NCI-H2227 (cell line): Measurements from ENCODE around the gene RASGRF1.
"Not testable (repeated sequence)": the region's sequence is repeated elsewhere in the genome, so short reads cannot be mapped to it uniquely, and the experiment has no call there.

Experiments
- DNase-seq: peaks from one replicate; lab custom pipeline; 2025; ENCODE audit not compliant: unreplicated experiment; lab: John Stamatoyannopoulos, UW

Gene RASGRF1

DNA sequence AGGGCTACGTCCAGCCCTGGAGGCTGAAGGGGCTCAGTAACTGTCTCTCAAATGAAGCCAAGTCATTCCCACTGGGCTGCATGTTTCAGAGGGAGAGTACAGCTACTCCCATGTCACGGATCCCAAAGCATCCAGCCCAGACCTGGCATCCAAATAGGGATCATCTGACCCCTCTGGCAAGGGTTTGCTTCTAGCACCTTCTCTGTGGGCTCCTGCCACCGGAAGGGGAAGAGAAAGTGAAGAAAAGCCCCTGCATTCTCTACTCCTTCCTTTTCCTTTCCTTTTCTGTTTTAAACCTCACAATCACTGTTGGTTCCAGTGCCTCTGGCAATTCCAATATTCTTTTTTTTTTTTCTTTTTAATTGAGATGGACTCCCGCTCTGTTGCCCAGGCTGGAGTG, 81.2 kb downstream of the RASGRF1 start:
- DNase-seq: no peak

DNA sequence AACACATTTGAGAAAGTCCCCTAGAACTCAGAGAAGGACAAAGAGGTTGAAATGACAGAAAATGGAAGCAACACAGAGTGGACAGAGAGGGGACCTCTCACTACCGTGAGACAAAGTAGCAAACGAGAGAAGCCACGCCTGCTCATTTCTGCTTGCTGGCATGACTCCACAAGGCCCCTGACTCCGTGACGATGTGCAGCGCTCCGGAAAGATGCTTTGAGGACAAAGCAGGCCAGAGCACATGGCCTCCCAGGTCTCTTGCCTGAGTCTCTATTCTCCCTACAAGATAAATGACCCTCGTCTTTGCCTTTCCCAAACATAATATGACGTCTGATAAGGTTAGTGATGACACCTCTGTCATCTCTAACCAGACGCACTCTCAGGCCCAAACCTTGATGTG, 81.9 kb downstream of the RASGRF1 start:
- DNase-seq: no peak

DNA sequence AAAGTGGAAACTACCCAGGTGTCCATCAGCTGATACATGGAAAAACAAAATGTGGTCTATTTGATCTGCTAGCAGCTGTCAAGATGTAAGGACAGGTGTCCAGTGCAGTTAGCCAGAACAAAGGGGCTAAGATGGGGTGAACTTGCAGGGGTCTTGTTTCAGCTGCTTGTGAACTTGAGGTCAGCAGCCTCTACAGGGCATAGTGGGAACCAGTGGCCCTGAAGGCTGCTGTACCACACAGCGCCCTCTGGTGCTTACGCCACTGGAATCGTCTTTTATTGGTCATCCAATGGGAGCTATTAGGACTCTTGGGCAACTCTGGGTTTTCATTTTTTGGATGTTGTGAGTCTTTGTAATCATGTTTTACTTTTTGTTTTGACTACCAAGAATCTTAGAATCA, 83.5 kb downstream of the RASGRF1 start:
- no peak for DNase-seq

DNA sequence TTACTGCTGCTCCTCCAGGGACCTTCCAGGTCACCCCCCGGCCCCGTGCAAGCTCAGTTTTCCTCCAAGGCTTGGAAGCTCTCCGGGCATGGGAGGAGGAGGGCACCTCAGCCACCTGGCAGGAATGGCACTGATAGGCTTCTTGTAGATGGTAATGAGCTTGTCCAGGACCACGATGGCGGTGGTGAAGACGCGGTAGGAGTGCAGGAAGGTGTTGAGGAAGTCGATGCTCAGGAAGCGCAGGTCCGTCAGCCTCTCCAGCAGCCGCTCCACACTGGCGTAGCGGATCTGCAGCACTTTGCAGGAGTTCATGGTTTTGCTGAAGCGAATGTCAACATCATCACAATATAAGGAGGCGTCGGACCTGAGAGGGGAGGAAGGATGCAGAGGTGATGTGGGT, 84.5 kb downstream of the RASGRF1 start:
- no peak for DNase-seq

DNA sequence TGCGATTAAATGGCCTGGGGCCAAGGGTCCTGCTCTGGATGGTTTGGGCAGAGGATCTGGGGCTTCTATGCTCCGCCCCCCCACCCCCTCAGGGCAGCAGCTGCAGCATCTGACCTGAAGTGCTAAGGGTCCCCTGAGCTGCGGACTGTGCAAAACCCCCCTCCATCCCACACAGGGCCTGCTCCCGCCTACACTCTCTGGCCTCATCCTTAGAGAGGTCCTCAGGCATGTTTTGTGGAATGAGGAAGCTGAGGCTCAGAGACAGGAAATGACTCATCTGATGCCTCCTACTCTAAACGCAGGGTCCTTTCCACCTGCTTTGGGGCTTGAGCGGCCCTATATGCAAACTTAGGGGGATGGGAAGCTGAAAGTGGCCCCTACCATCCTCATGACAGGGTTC, 86.2 kb downstream of the RASGRF1 start:
- no peak for DNase-seq

DNA sequence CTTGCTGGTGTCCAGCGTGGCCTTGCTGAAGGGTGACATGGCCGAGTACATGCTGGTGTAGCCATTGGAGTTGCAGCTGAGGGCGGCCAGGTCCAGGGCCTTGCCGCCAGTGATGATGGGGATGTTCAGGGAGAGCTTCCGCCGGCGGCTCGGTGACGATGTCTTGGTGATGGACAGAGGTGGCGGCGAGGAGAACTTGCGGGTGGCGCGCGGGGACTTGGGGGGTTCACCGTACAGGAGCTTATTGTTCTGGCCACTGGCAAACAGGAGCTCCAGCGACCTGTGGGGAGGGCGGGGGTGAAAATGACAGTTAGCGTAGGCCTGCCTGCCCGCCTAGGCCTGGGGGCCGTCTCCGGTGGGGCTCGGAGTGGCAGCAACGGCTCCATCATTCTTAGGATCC, 86.7 kb downstream of the RASGRF1 start:
- DNase-seq: no peak

DNA sequence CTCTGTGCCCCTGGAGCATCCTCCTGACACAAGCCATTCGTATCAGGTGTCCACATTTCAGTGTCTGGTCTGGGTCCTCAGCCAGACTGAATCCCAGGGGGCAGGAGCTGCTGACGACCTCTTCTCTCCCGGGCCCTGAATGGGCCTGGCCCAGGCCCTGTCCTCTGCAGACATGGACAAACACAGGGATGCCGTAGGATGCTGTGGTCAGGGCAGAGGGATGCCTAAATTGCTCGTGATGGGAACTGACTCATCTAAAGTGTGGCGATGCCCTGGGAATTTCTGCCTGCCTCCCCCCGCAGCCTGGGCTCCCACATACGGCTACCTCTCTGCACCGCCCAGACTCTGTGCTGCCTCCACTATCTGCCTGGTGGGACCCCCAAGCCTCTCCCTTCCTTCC, 87.3 kb downstream of the RASGRF1 start:
- DNase-seq: no peak

DNA sequence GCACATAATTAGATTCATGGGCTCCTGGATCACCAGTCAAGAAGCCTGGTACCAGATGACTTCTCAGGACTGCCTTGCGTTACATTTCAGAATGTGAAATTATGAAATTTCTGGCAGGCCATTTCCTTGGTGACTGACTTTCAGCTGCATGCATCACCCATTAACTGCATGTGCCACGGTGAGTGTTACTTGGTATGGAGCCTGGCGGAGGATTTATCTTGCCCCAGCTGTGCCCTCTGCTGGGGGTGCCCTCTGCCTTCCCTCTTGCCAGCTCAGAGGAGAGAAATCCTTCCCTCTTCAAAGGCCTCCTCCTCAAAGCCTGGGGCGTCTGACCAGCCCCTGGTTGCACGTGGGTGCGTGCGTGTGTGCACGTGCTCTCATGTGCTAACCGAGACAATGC, 88.0 kb downstream of the RASGRF1 start:
- DNase-seq: no peak

DNA sequence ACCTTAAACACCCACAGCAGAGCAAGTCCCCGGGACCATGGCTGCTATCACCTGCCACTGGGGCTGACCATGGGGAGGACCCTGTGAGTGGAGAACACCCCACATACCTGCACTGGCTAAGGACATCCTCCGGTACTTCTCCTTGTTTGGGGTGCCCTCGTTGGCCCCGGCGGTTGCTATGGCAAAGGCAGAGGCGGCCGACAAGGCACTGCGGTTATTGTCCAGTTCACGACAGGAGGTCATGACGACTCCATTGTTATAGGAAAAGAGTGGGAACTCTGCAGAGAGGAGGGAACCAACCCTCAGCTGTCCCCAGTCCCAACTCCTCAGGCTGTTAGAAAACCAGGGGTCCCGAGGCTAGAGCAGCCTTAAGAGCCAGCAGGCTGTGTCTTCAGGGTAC, 90.9 kb downstream of the RASGRF1 start:
- no peak for DNase-seq

DNA sequence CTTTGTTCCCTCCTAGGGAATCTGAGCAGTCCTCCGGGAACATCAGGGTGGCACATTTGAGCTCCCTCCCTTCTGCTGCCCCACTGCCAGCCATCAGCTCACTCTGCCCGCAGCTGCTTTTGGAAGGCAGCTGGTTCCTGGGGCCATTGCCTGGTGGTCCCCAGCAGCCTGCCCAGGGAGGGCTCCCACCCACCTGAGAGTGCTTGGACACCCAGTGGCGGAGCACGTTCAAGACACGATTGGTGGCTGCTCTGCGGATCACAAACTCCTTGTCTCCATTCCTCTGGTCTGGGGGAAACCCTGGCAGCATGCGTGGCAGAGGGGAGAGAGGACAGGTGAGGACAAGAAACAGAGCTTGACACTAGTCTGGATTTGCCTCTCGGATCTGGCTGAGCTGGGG, 92.1 kb downstream of the RASGRF1 start:
- DNase-seq: no peak

DNA sequence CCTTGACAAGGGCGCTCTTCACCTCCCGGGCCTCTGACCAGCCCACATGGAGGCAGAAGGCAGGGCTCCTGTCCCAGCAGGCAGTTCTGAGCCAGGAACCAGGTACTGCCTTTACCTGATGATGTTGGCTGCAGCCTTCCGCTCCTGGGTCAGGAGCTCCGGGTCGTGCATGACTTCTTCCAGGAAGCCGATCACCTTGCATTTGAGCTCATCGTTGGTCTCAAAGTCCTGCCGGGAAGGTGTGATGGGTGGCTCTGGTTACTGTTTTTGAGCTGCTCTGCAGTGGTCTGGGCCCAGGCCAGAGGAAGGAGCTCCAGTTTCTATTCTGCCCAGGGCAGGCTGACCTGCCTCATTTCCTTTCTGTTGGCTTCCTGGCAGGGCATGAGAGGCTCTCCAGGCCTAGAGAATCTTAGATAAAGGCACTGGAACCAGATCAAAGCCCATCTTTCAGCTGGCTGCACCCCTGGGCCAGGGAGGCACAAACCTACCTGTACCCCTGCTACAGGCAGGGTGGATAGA, 92.5 kb downstream of the RASGRF1 start:
- no peak for DNase-seq

DNA sequence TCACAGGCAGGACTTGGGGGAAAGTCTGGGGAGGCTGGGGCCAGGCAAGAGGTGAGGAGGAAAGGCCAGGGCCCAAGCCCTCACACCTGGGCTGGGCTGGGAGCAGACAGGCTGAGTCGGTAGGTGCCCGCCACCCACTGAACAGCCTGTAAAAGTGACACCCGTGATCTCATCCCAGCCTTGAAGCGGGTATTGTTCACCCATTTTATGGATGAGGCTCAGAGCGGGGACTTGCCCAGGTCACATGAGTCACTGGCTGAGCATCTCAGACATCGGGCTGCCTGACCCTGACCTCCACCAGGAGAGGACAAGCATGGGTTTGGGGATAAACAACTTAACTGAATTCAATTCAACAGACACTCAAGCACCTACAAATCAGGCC, 93.7 kb downstream of the RASGRF1 start:
- no peak for DNase-seq

DNA sequence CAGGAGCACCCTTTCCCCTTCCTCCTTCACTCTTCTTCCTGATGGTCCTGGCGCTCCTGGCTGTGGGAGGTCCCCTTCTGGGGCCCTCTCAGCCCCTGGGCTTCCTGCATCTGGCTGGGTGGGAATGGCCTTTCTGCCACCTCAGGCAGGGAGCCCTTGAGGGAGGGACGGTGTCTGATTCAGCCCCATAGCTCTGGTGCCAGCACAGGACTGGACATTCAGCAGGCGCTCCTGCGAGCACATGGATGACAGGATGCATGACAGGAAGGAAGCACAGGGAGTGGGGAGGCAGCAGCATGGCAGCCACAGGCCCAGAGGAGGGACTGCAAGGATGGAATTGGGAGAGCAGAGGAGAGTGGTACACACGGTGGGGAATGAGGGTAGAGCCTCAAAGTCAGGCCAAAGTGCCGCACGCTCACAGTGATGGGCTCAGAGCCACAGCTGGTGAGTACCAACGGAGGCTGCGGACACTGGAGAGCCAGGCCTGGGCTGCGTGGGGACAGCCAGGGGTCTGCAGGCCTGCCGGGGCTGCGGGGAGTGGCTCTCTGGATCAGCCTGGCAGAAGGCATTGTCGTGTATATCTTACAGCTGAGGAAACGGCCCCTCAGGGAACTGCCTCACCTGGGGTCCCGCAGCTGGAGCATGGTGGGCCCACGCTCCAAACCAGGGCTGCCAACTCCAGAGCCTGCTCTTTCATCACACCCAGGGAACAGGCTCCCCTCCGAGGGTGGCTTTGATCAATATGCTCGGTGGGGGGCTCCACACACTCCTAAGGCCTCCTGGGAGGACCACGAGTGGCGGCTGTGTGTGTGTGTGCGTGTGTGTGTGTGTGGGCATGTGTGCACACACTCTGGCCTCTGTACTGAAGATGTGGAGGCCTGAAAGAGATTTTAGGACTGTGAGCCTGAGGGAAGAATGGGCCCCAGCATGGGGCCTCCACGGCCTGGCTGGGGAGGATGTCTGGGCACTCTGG, 94.4 kb downstream of the RASGRF1 start:
- DNase-seq: no peak

DNA sequence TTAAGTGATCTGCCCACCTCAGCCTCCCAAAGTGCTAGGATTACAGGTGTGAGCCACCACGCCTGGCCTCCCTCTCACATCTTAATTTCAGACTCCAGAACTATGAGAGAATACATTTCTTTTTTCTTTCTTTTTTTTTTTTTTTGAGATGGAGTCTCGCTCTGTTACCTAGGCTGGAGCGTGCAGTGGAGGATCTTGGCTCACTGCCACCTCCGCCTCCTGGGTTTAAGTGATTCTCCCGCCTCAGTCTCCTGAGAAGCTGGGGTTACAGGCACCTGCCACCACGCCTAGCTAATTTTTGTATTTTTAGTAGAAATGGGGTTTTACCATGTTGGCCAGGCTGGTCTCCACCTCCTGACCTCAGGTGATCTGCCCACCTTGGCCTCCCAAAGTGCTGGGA, 95.4 kb downstream of the RASGRF1 start:
- DNase-seq: not testable (repeated sequence)

DNA sequence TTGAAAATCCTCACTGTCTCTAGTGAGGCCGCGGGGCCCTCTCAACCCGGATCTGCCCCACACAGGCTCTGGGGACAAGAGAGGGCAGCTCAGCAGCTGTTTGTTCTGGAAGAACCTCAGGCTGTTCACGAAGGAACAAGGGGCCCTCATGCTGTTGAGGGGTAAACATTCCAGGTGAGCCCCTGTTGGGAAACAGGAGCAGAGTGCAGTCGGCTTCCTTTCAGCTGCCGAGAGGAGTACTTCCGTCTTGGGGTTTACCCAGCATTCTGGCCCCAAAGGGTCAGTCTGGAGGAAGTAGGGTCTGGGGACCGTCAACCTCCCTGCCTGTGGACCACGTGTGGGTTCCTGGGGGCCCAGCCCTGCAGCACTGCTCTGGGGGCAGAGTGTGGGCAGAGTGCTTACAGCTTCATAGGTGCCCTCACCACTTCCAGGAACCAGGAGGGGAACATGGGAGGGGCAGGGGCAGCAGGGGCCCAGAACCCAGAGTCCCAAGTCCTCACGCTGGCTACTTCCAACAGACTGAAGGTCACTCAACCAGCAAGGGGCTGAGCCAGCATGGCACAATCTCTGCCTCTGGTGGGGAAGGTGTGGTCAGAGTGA, 96.5 kb downstream of the RASGRF1 start:
- DNase-seq: no peak

DNA sequence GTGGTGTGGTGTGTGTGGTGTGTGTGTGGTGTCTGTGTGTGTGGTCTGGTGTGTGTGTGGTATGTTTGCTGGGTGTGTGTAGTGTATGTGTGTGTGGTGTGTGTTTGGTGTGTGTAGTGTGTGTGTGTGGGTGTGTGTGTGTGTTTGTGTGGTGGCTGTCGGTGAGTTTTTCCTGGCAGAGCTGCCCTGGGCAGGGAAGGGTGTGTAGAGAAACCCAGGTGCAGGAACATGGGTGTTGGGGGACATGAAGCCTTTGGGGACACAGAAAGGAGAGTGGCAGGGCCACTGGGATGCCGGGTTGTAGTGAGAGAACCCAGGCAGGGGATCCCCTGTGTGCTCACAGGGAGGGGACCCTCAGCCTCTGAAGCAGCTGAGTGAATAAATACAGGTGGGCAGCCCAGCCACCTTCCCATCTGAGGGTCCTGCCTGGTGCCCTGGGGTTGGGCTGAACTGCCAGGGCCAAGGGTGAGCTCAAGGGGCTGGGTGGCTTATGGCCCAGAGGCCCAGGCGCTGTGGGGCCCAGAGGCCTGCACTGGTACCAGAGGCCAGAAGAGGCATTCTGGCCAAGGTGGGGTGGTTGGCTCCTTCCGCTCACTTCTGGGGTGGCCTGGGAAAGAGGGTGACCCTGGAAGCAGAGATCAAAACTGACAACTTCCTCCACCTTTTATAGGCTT, 97.2 kb downstream of the RASGRF1 start:
- DNase-seq: no peak

DNA sequence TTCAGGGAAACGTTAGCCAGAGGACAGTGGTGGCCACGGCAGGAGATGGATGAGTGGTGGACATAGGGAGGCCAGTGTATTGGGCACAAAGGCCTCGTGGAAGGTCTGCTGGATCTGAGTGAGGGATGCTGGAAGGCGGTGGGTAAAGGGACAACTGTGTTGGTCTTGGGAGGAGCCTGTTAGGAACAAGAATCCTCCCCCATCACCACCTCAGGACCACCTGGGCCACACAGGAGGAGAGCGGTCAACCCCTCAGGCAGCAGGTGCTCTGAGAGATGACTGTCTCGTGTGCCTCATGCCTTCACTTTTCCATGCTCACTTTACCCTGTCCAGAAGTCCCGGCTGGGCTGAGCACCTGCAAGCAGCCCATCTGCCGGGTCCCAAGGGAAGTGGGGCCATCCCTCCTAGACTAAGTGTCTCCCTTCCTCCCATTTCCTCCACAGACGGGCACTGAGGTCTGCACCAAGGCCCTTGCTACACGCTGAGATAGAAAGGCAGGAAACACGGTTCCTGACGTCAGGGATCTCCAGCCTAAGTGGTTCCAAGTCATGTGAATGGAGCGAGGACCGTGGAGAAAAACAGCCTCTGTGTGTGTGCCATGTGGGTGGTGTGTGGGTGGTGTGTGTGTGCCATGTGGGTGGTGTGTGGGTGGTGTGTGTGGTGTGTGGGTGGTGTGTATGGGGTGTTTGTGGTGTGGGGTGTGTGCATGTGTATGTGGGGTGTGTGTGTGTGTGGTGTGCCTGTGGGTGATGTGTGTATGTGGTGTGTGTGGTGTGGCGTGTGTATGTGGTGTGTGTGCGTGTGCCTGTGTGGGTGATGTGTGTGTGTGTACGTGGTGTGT, 97.9 kb downstream of the RASGRF1 start:
- DNase-seq: no peak

DNA sequence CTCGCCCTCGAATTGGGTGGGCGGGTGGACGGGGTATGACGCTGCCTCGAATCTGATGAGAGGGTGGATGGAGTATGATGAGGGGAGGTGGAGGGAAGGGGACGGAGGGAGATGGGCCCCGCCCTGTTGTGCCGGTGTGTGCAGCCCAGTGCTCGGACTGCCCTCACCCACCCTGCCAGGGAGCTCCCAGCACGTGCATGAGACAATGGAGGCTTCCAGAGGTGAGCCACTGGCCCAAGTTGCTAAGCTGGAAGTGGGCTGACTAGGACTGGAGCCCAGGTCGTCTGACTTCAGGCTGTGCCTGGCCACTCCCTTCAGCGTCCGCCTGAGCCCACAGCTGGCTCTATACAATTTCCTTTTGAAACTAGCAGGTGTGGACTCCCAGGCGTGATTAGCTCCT, 98.7 kb downstream of the RASGRF1 start:
- DNase-seq: no peak

DNA sequence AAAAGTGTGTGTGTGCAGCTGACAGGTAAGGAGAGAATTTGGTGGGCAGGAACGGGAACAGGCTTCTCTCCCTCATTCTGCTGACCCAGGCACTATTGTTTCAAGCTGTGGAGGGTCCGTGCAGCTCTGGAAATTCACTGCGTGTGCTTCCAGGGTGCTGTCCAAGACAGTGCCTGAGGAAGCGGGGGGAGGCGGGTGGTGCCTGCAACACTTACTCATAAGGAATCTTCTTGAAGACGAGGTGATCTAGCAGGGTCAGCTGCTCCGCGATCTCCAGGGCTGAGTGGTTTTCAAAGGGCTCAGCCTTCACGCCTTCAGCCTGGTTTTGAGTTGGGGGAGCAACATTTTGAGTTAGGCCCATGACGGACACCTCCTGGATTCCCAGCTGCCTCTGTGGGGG, 99.1 kb downstream of the RASGRF1 start:
- DNase-seq: no peak

DNA sequence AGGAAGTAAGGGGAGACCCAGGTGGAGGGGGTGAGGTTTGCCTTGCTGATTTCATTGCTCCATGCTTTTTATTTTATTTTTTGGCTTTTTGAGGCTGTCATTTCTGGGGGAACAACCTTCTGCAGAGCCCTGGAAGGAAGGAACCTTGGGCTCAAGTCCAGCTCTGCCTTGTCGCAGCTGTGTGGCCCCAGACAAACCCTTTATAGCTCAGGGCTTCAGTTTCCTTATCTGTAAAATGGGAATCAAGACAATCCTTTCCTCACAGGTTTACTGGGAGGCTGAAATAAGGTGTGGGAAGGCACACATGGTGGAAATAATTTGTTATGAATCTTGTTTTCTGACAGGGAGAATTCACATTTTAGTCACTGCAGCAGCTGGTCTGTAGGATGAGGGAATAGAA, 100.3 kb downstream of the RASGRF1 start:
- no peak for DNase-seq

DNA sequence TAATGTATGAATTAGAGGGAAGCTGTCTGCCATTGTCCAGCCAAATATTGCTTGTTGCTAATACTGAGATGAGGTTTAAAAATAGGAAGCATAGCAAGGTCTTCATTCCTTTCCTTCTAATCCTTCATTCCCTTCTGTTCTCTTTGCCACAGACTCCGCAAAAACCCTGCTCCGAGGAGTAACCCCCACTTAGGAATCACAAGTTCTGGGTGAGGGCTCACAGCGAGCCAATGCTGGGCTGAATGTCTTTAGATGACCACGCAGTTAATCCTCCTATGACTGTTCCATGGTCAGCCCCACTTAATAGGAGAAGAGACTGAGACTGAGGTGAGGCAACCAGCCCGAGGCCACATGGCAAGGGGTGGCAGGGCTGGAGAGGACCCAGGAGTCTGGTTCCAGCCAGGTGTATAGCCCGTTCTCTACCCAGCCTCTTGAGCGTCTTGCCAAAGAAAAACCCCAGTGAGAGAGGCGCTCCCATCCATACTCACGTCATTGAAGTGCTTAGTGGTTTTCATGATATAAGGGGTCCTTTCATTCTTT, 100.8 kb downstream of the RASGRF1 start:
- no peak for DNase-seq
